ENCODE measurements around the gene DPPA4. TPM values are rescaled to one million over a fixed set of nuclear protein-coding genes. Genes with fewer than 3 reads are reported as not detected.

Gene DPPA4
- total RNA-seq, 1 donor from 2014 or later: 215 TPM

GRCh38 chr3:109278546-109278945 is 58.8 kb downstream of the DPPA4 start:
- H3K36me3 Mint-ChIP-seq: no peaks in the 10 kb centered on the region

GRCh38 chr3:109278141-109278540 is 59.2 kb downstream of the DPPA4 start:
- TF ChIP-seq EZH2 (IDR thresholded peaks at IDR 0.05) (no peak), EZH2phosphoT487 (IDR thresholded peaks at IDR 0.05) (no peak), CTCF (IDR thresholded peaks at IDR 0.05) (no peak)
- Histone ChIP-seq H3K9me3 (ENCODE audit: low read depth) (no peaks in the 10 kb centered on the region), H3K36me3 (no peaks in the 10 kb centered on the region), H3K79me2 (ENCODE audit: low read depth) (no peaks in the 10 kb centered on the region), H4K20me1 (ENCODE audit: low read depth) (no peaks in the 10 kb centered on the region), H2AFZ (replicated peaks) (no peak overlapping the region), H3K27ac (no peak overlapping the region), H3K4me1 (no peaks in the 10 kb centered on the region), H3K27me3 (no peaks in the 10 kb centered on the region), H3K9ac (no peak overlapping the region), H3K4me2 (no peak overlapping the region), H3K4me3 (no peak overlapping the region), H3F3A (ENCODE audit: low read depth) (peaks cover 3% of the 10 kb centered on the region)
- Mint-ChIP-seq H3K4me3 (no peak overlapping the region), H3K27me3 (ENCODE audit: insufficient read depth, low read depth) (peaks cover 2% of the 10 kb centered on the region), H3K27ac (no peak overlapping the region), H3K4me1 (no peaks in the 10 kb centered on the region), H3K9me3 (no peaks in the 10 kb centered on the region), H3K36me3 (no peaks in the 10 kb centered on the region)
- DNase-seq (ENCODE audit: low spot score): no peak

More at GRCh38 chr3:109278546-109278945, 58.8 kb downstream of the DPPA4 start:
- TF ChIP-seq EZH2 (IDR thresholded peaks at IDR 0.05): no peak
- TF ChIP-seq EZH2phosphoT487 (IDR thresholded peaks at IDR 0.05): no peak
- TF ChIP-seq CTCF (IDR thresholded peaks at IDR 0.05): no peak
- Histone ChIP-seq H3K9ac (no peak overlapping the region), H3K4me3 (no peak overlapping the region), H3K4me2 (no peak overlapping the region), H4K20me1 (ENCODE audit: low read depth) (no peaks in the 10 kb centered on the region), H3F3A (ENCODE audit: low read depth) (peaks cover 3% of the 10 kb centered on the region), H3K27me3 (no peaks in the 10 kb centered on the region), H3K4me1 (no peaks in the 10 kb centered on the region), H3K36me3 (no peaks in the 10 kb centered on the region), H3K9me3 (ENCODE audit: low read depth) (no peaks in the 10 kb centered on the region), H2AFZ (replicated peaks) (no peak overlapping the region), H3K27ac (no peak overlapping the region), H3K79me2 (ENCODE audit: low read depth) (no peaks in the 10 kb centered on the region)
- H3K27me3 Mint-ChIP-seq (ENCODE audit: insufficient read depth, low read depth): peaks cover 2% of the 10 kb centered on the region
- no peak overlapping the region for H3K4me3 Mint-ChIP-seq
- H3K27ac Mint-ChIP-seq: no peak overlapping the region
- no peaks in the 10 kb centered on the region for H3K4me1 Mint-ChIP-seq
- H3K9me3 Mint-ChIP-seq: no peaks in the 10 kb centered on the region
- DNase-seq (ENCODE audit: low spot score): no peak

Small RNAs within 50 kb of the gene (small RNA-seq; reads per million reads assigned to genes)
- gene AC124945.1: not detected
- not detected for gene RF00017

Other genes with a start within 250 kb of the DPPA4 start
- not detected in 2 replicates for gene MORC1, start 219.4 kb downstream of the DPPA4 start, total RNA-seq (ENCODE audit: low replicate concordance)
- gene C3orf85, start 200.8 kb downstream of the DPPA4 start, total RNA-seq (ENCODE audit: low replicate concordance): not detected in 2 replicates
- gene DPPA2, start 21.0 kb downstream of the DPPA4 start, total RNA-seq (ENCODE audit: low replicate concordance): 1.2 and 1.8 TPM in 2 replicates